ENCODE measurements around the gene SMOC2. TPM values are rescaled to one million over a fixed set of nuclear protein-coding genes. Genes with fewer than 3 reads are reported as not detected.

The SMOC2 gene
- total RNA-seq, 1 donor from 2014 or later = 0.53 TPM

DNA sequence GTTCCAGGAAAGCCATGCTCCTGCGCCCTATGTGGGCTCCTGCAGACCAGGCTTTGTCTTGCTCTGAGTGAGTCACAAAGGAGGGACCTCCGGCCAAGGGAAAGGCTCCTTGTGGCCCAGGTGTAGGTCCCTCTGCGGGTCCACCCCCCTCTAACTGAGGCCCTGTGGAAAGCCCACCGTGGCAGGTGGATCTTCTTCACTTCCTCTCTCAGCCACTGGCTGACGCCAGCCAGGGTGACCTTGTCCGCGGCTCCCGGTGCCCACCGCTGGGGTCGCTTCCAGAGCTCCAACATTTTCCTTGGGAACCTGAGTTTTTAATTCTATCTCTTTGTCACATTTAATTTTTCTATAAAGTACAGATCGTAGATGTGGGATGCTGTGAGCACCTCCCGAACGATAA is 54.1 kb downstream of the SMOC2 start:
- H3K4me3 ChIP-seq (ENCODE audit: low read depth, low read length) = no peak overlapping the region
- no peak for TF ChIP-seq CTCF (IDR thresholded peaks at IDR 0.05; ENCODE audit: insufficient read depth, low read length, severe bottlenecking)
- DNase-seq (ENCODE audit: low read depth) = no peak
- H3K27me3 ChIP-seq (ENCODE audit: control insufficient read depth, insufficient read depth, low read length) = no peaks in the 10 kb centered on the region
- H3K36me3 ChIP-seq (ENCODE audit: control insufficient read depth, insufficient read depth, low read length) = no peaks in the 10 kb centered on the region
- FAIRE-seq = no peak

DNA sequence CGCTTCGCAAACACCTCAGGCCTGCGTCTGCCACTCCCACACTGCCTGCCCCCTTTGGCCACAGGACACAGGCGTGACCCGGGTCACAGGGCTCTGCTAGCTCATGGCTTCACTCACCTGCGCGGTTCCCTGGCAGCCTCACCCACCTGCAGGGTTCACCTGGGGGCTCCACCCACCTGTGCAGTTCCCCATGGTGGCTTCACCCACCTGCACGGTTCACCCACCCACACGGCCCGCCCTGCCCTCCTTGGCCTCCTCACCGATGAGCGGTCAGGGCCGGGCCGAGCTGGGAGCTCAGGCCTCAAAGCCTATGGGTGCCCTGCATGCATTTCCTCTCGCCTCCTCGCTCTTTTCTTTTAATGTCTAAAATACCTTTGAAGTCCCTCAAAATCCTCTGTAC is 54.7 kb downstream of the SMOC2 start:
- H3K36me3 ChIP-seq (ENCODE audit: control insufficient read depth, insufficient read depth, low read length) = no peaks in the 10 kb centered on the region
- no peak for TF ChIP-seq CTCF (IDR thresholded peaks at IDR 0.05; ENCODE audit: insufficient read depth, low read length, severe bottlenecking)
- DNase-seq (ENCODE audit: low read depth) (no peak), FAIRE-seq (no peak)
- no peak overlapping the region for H3K4me3 ChIP-seq (ENCODE audit: low read depth, low read length)
- H3K27me3 ChIP-seq (ENCODE audit: control insufficient read depth, insufficient read depth, low read length) = no peaks in the 10 kb centered on the region

GRCh38 chr6:168496139-168496996 is 55.4 kb downstream of the SMOC2 start:
- DNase-seq (ENCODE audit: low read depth) (no peak), FAIRE-seq (no peak)
- Histone ChIP-seq H3K4me3 (ENCODE audit: low read depth, low read length) (no peak overlapping the region), H3K27me3 (ENCODE audit: control insufficient read depth, insufficient read depth, low read length) (no peaks in the 10 kb centered on the region), H3K36me3 (ENCODE audit: control insufficient read depth, insufficient read depth, low read length) (no peaks in the 10 kb centered on the region)
- no peak for TF ChIP-seq CTCF (IDR thresholded peaks at IDR 0.05; ENCODE audit: insufficient read depth, low read length, severe bottlenecking)

GRCh38 chr6:168496997-168497331 is 56.0 kb downstream of the SMOC2 start:
- Histone ChIP-seq H3K27me3 (ENCODE audit: control insufficient read depth, insufficient read depth, low read length) (no peaks in the 10 kb centered on the region), H3K4me3 (ENCODE audit: low read depth, low read length) (no peak overlapping the region), H3K36me3 (ENCODE audit: control insufficient read depth, insufficient read depth, low read length) (no peaks in the 10 kb centered on the region)
- FAIRE-seq = no peak
- no peak for DNase-seq (ENCODE audit: low read depth)
- TF ChIP-seq CTCF (IDR thresholded peaks at IDR 0.05; ENCODE audit: insufficient read depth, low read length, severe bottlenecking) = no peak

DNA sequence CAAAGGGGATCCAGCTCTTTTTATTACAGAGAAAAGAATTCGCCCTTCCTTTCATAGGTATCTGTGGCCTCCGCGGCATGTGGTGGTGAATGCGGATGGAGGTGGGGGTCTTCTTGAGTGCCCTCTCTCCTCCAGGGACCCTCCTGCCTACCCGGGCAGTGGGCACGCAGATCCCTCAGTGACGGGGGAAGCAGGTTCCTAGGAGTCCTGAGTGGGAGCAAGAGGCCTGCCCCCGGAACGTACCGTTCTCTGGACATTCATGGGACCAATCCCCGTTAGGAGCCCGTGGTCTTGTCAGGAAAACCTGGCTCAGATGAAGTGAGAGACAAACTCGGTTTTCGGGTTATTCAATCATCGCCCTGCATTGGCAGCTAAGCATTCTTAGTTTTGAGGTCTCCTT is 56.4 kb downstream of the SMOC2 start:
- no peak for FAIRE-seq
- Histone ChIP-seq H3K4me3 (ENCODE audit: low read depth, low read length) (no peak overlapping the region), H3K36me3 (ENCODE audit: control insufficient read depth, insufficient read depth, low read length) (no peaks in the 10 kb centered on the region), H3K27me3 (ENCODE audit: control insufficient read depth, insufficient read depth, low read length) (no peaks in the 10 kb centered on the region)
- DNase-seq (ENCODE audit: low read depth) = no peak
- TF ChIP-seq CTCF (IDR thresholded peaks at IDR 0.05; ENCODE audit: insufficient read depth, low read length, severe bottlenecking) = no peak
